Measurements from ENCODE around the gene PRPF40B.

GRCh38 chr12:49624921-49625577 lies 1.7 kb downstream of the PRPF40B start:
- TF ChIP-seq EZH2phosphoT487 (conservative IDR thresholded peaks at IDR 0.05; ENCODE audit: low read length) = no peak
- TF ChIP-seq, protein P1, sequence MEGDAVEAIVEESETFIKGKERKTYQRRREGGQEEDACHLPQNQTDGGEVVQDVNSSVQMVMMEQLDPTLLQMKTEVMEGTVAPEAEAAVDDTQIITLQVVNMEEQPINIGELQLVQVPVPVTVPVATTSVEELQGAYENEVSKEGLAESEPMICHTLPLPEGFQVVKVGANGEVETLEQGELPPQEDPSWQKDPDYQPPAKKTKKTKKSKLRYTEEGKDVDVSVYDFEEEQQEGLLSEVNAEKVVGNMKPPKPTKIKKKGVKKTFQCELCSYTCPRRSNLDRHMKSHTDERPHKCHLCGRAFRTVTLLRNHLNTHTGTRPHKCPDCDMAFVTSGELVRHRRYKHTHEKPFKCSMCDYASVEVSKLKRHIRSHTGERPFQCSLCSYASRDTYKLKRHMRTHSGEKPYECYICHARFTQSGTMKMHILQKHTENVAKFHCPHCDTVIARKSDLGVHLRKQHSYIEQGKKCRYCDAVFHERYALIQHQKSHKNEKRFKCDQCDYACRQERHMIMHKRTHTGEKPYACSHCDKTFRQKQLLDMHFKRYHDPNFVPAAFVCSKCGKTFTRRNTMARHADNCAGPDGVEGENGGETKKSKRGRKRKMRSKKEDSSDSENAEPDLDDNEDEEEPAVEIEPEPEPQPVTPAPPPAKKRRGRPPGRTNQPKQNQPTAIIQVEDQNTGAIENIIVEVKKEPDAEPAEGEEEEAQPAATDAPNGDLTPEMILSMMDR (IDR thresholded peaks at IDR 0.05; ENCODE audit: insufficient read depth, low read length, poor library complexity, severe bottlenecking) = no peak
